Neural cell (in vitro differentiated cells): ENCODE measurements around the gene ILDR2. TPM values are rescaled to one million over a fixed set of nuclear protein-coding genes. Genes with fewer than 3 reads are reported as not detected.

Experiments used
- H2AFZ ChIP-seq: fragments of 200-600, 300-800 bp; sonication (generic), shearing (Covaris generic); 2 replicates; pipeline ENCODE4 v1.6.0; 2014; ENCODE audit warnings: low read depth, mild to moderate bottlenecking, antibody characterized with exemption, low read length, moderate library complexity
- H3F3A ChIP-seq: fragments of 200-600 bp; shearing (Covaris generic); 2 replicates; pipeline ENCODE4 v1.6.1; 2016; ENCODE audit warnings: mild to moderate bottlenecking, moderate library complexity, mixed read lengths, antibody characterized with exemption, low read length; ENCODE audit not compliant: insufficient read depth, poor library complexity, severe bottlenecking
- H3K27ac ChIP-seq: fragments of 200-600, 300-800 bp; sonication (generic), shearing (Covaris generic); 2 replicates; pipeline ENCODE4 v1.5.1; 2014; ENCODE audit warnings: mild to moderate bottlenecking, low read length, moderate library complexity
- H3K27me3 ChIP-seq: fragments of 300-800, 200-600 bp; sonication (generic), shearing (Covaris generic); 2 replicates; pipeline ENCODE4 v1.6.0; 2014; ENCODE audit warnings: mild to moderate bottlenecking, low read depth, low read length, moderate library complexity; ENCODE audit not compliant: insufficient read depth
- H3K36me3 ChIP-seq: fragments of 300-800, 200-600 bp; sonication (generic), shearing (Covaris generic); 2 replicates; pipeline ENCODE4 v1.5.1; 2014; ENCODE audit warnings: mild to moderate bottlenecking, antibody characterized with exemption, low read length, moderate library complexity; ENCODE audit not compliant: insufficient read depth
- H3K4me2 ChIP-seq: fragments of 300-800, 200-600 bp; sonication (generic), shearing (Covaris generic); 2 replicates; pipeline ENCODE4 v1.6.0; 2014; ENCODE audit warnings: mild to moderate bottlenecking, low read length
- H3K4me3 ChIP-seq: fragments of 300-800, 200-600 bp; sonication (generic), shearing (Covaris generic); 2 replicates; pipeline ENCODE4 v1.5.1; 2014; ENCODE audit warnings: mild to moderate bottlenecking, low read length, moderate library complexity
- H3K79me2 ChIP-seq: fragments of 200-600 bp; shearing (Covaris generic); replicated peaks from 2 replicates; pipeline ENCODE4 v1.6.0; 2014; ENCODE audit warnings: mild to moderate bottlenecking, low read length, moderate library complexity; ENCODE audit not compliant: insufficient read depth
- H3K9ac ChIP-seq: fragments of 300-800, 200-600 bp; sonication (generic), shearing (Covaris generic); 2 replicates; pipeline ENCODE4 v1.6.1; 2016; ENCODE audit warnings: mild to moderate bottlenecking, low read length, mixed read lengths
- H3K9me2 ChIP-seq: fragments of 200-600 bp; shearing (Covaris generic); 2 replicates; pipeline ENCODE4 v1.6.1; 2016; ENCODE audit warnings: mild to moderate bottlenecking, low read length, mixed read lengths; ENCODE audit not compliant: insufficient read depth
- H3K9me3 ChIP-seq: fragments of 200-600, 300-800 bp; sonication (generic), shearing (Covaris generic); 2 replicates; pipeline ENCODE4 v1.6.1; 2016; ENCODE audit warnings: mild to moderate bottlenecking, mixed run types, low read length, moderate library complexity, mixed read lengths
- H4K20me1 ChIP-seq: fragments of 200-600 bp; shearing (Covaris generic); 2 replicates; pipeline ENCODE4 v1.6.1; 2016; ENCODE audit warnings: mild to moderate bottlenecking, mixed run types; ENCODE audit not compliant: insufficient read depth
- EP300 ChIP-seq: fragments of 450-650 bp; conservative IDR thresholded peaks from 2 replicates; pipeline ENCODE4 v1.6.1; 2014; ENCODE audit warnings: antibody characterized with exemption, mild to moderate bottlenecking, moderate library complexity; ENCODE audit not compliant: poor library complexity, severe bottlenecking
- EZH2 ChIP-seq: fragments of 200-600, 300-800 bp; shearing (Covaris generic), sonication (generic); IDR thresholded peaks from 2 replicates; pipeline ENCODE4 v1.6.1; 2014; ENCODE audit warnings: antibody characterized with exemption, low read length, borderline replicate concordance, mild to moderate bottlenecking; ENCODE audit not compliant: insufficient read depth, poor library complexity, severe bottlenecking
- MXI1 ChIP-seq: fragments of 450-650 bp; conservative IDR thresholded peaks from 2 replicates; pipeline ENCODE4 v1.6.1; 2014; ENCODE audit warnings: antibody characterized with exemption, mild to moderate bottlenecking; ENCODE audit not compliant: poor library complexity, severe bottlenecking
- POLR2AphosphoS5 ChIP-seq: IDR thresholded peaks from 2 replicates; pipeline ENCODE4 v1.6.1; 2012
- RAD21 ChIP-seq: fragments of 450-650 bp; conservative IDR thresholded peaks from 2 replicates; pipeline ENCODE4 v1.6.1; 2014; ENCODE audit warnings: antibody characterized with exemption, mild to moderate bottlenecking, moderate library complexity
- SMC3 ChIP-seq: fragments of 450-650 bp; conservative IDR thresholded peaks from 2 replicates; pipeline ENCODE4 v1.6.1; 2014; ENCODE audit warnings: antibody characterized with exemption, mild to moderate bottlenecking, moderate library complexity; ENCODE audit not compliant: poor library complexity
- TAF1 ChIP-seq: IDR thresholded peaks from 2 replicates; pipeline ENCODE4 v1.6.1; 2012; ENCODE audit warnings: low read depth
- polyA plus RNA-seq: library from polyadenylated mRNA; depleted of rRNA; stranded (reverse); fragments of >200 nt; gene quantifications from 2 replicates; pipeline ENCODE4 v1.2.3, GENCODE V29; 2014
- TF ChIP-seq, protein P1 (sequence below): IDR thresholded peaks from 2 replicates; pipeline ENCODE4 v1.6.1; 2012; ENCODE audit warnings: borderline replicate concordance
- TF ChIP-seq, protein P2 (sequence below): fragments of 450-650 bp; IDR thresholded peaks from 2 replicates; pipeline ENCODE4 v1.5.1; 2014; ENCODE audit warnings: antibody characterized with exemption, mild to moderate bottlenecking, moderate library complexity; ENCODE audit not compliant: poor library complexity, severe bottlenecking

The ILDR2 gene
- polyA plus RNA-seq, 1 donor from 2014 or later, result 6.8 TPM

DNA sequence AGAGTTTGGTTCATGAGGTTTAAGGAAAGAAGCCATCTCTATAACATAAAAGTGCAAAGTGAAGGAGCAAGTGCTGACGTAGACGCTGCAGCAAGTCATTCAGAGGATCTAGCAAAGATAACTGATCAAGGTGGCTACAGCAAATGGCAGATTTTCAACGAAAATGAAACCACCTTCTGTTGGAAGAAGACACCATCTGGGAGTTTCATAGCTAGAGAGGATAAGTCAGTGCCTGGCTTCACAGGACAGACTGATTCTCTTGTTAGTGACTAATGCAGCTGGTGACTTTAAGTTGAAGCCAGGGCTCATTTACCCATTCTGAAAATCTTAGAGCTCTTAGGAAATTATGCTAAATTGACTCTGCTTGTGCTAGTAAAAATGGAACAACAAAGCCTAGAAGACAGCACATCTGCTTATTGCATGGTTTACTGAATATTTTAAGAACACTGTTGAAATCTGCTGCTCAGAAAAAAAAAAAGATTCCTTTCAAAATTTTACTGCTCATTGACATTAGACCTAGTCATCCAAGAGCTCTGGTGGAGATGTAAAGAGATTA is 24.2 kb upstream of the ILDR2 start:
- H3K4me3 ChIP-seq, result no peak overlapping the region

DNA sequence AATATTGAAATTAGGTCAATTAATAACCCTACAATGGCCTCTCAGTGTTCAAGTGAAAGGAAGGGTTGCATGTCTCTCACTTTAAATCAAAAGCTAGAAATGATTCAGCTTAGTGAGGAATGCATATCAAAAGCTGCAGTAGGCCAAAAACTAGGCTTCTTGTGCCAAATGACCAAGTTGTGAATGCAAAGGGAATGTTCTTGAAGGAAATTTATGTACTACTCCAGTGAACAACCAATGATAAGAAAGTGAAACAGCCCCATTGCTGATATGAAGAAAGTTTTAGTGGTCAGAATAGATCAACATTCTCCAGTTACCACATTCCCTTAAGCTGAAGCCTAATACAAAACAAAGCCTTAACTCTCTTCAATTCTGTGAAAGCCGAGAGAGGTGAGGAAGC is 23.7 kb upstream of the ILDR2 start:
- no peaks in the 10 kb centered on the region for H3K36me3 ChIP-seq
- H3K9ac ChIP-seq, result no peak overlapping the region

More for the DNA sequence above, 24.2 kb upstream of the ILDR2 start:
- no peak for TF ChIP-seq MXI1
- TF ChIP-seq EZH2, result no peak
- TF ChIP-seq POLR2AphosphoS5, result no peak
- TF ChIP-seq EP300, result no peak
- TF ChIP-seq, protein P1, sequence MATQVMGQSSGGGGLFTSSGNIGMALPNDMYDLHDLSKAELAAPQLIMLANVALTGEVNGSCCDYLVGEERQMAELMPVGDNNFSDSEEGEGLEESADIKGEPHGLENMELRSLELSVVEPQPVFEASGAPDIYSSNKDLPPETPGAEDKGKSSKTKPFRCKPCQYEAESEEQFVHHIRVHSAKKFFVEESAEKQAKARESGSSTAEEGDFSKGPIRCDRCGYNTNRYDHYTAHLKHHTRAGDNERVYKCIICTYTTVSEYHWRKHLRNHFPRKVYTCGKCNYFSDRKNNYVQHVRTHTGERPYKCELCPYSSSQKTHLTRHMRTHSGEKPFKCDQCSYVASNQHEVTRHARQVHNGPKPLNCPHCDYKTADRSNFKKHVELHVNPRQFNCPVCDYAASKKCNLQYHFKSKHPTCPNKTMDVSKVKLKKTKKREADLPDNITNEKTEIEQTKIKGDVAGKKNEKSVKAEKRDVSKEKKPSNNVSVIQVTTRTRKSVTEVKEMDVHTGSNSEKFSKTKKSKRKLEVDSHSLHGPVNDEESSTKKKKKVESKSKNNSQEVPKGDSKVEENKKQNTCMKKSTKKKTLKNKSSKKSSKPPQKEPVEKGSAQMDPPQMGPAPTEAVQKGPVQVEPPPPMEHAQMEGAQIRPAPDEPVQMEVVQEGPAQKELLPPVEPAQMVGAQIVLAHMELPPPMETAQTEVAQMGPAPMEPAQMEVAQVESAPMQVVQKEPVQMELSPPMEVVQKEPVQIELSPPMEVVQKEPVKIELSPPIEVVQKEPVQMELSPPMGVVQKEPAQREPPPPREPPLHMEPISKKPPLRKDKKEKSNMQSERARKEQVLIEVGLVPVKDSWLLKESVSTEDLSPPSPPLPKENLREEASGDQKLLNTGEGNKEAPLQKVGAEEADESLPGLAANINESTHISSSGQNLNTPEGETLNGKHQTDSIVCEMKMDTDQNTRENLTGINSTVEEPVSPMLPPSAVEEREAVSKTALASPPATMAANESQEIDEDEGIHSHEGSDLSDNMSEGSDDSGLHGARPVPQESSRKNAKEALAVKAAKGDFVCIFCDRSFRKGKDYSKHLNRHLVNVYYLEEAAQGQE, result no peak
- TF ChIP-seq TAF1, result no peak
- TF ChIP-seq SMC3, result no peak
- TF ChIP-seq RAD21, result no peak
- TF ChIP-seq, protein P2, sequence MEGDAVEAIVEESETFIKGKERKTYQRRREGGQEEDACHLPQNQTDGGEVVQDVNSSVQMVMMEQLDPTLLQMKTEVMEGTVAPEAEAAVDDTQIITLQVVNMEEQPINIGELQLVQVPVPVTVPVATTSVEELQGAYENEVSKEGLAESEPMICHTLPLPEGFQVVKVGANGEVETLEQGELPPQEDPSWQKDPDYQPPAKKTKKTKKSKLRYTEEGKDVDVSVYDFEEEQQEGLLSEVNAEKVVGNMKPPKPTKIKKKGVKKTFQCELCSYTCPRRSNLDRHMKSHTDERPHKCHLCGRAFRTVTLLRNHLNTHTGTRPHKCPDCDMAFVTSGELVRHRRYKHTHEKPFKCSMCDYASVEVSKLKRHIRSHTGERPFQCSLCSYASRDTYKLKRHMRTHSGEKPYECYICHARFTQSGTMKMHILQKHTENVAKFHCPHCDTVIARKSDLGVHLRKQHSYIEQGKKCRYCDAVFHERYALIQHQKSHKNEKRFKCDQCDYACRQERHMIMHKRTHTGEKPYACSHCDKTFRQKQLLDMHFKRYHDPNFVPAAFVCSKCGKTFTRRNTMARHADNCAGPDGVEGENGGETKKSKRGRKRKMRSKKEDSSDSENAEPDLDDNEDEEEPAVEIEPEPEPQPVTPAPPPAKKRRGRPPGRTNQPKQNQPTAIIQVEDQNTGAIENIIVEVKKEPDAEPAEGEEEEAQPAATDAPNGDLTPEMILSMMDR, result no peak
- Histone ChIP-seq H3K9ac (no peak overlapping the region), H3K9me2 (no peaks in the 10 kb centered on the region), H3K79me2 (no peaks in the 10 kb centered on the region), H2AFZ (no peak overlapping the region), H3K9me3 (no peaks in the 10 kb centered on the region), H3F3A (no peaks in the 10 kb centered on the region), H3K4me2 (no peak overlapping the region), H3K27me3 (no peaks in the 10 kb centered on the region), H4K20me1 (no peaks in the 10 kb centered on the region), H3K36me3 (no peaks in the 10 kb centered on the region), H3K27ac (no peak overlapping the region)

More for the DNA sequence above, 23.7 kb upstream of the ILDR2 start:
- H3K27ac ChIP-seq, result no peak overlapping the region
- no peaks in the 10 kb centered on the region for H3K79me2 ChIP-seq
- H3K9me2 ChIP-seq, result no peaks in the 10 kb centered on the region
- H3K27me3 ChIP-seq, result no peaks in the 10 kb centered on the region
- no peak overlapping the region for H3K4me3 ChIP-seq
- H2AFZ ChIP-seq, result no peak overlapping the region
- H3F3A ChIP-seq, result no peaks in the 10 kb centered on the region
- no peak overlapping the region for H3K4me2 ChIP-seq
- no peaks in the 10 kb centered on the region for H4K20me1 ChIP-seq
- TF ChIP-seq SMC3, result no peak
- no peak for TF ChIP-seq TAF1
- TF ChIP-seq MXI1, result no peak
- no peak for TF ChIP-seq EP300
- TF ChIP-seq EZH2, result no peak
- TF ChIP-seq RAD21, result no peak
- TF ChIP-seq, protein P1, result no peak
- TF ChIP-seq, protein P2, result no peak
- TF ChIP-seq POLR2AphosphoS5, result no peak
- no peaks in the 10 kb centered on the region for H3K9me3 ChIP-seq
